Skeletal muscle tissue (tissue), 4 donors: ENCODE results near the gene AUTS2. TPM values are rescaled to one million over a fixed set of nuclear protein-coding genes. Genes with fewer than 3 reads are reported as not detected.

Experiments
- H3K27ac ChIP-seq: one replicate; pipeline ENCODE4 v1.7.0; 2013; ENCODE audit warnings: mild to moderate bottlenecking, low read depth, low read length, inconsistent platforms
- H3K27me3 ChIP-seq, 3 donors: one replicate each; pipeline ENCODE4 v1.7.0; 2013; ENCODE audit warnings: low read length in 3 of 3; ENCODE audit not compliant: control insufficient read depth in 3 of 3, insufficient read depth in 3 of 3
- H3K36me3 ChIP-seq, 3 donors: one replicate each; pipeline ENCODE4 v1.7.0; 2013; ENCODE audit warnings: low read length in 3 of 3; ENCODE audit not compliant: control insufficient read depth in 3 of 3, insufficient read depth in 3 of 3
- H3K4me1 ChIP-seq, 3 donors: one replicate each; pipeline ENCODE4 v1.7.0; 2013; ENCODE audit warnings: low read length in 3 of 3, mild to moderate bottlenecking in 3 of 3; ENCODE audit not compliant: control insufficient read depth in 3 of 3, insufficient read depth in 3 of 3
- H3K4me3 ChIP-seq, 3 donors: one replicate each; pipeline ENCODE4 v1.7.0; 2013; ENCODE audit warnings: low read length in 3 of 3
- H3K9ac ChIP-seq, 3 donors: one replicate each; pipeline ENCODE4 v1.7.0; 2013; ENCODE audit warnings: low read length in 3 of 3, mild to moderate bottlenecking in 3 of 3, moderate library complexity in 2 of 3, low read depth in 1 of 3
- H3K9me3 ChIP-seq, 3 donors: one replicate each; pipeline ENCODE4 v1.7.0; 2013; ENCODE audit warnings: low read length in 3 of 3; ENCODE audit not compliant: control insufficient read depth in 3 of 3
- total RNA-seq: library from RNA; depleted of rRNA; stranded (reverse); fragments of >200 nt; gene quantifications from one replicate; pipeline ENCODE4 v1.2.3, GENCODE V29; 2014
- donor health status: Osteomylitis.

Gene AUTS2
- total RNA-seq, 1 donor from 2014 or later = 43.3 TPM

DNA sequence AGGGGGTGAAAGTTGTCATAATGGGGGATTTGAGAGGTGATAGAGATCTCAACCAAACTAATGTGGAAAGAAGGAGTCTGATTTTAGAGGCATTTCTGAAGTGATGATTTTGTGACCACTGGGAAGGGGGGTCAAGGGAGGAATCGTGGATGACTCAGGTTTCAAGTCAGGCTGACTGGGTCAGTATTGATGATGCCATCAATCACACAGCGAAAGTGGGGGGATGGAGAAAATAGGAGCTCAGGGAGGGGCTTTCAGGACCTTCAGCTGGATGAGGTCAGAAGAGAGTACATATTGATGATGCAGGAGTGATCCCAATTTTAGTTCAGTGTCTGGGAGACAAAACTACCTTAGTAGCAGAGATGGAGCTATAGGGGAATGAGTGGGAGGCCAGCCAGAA is 852.5 kb downstream of the AUTS2 start:
- no peaks in the 10 kb centered on the region for H3K4me1 ChIP-seq
- H3K4me3 ChIP-seq = no peak overlapping the region
- no peak overlapping the region for H3K9ac ChIP-seq
- no peak overlapping the region for H3K27ac ChIP-seq
- no peaks in the 10 kb centered on the region for H3K9me3 ChIP-seq
- no peaks in the 10 kb centered on the region for H3K27me3 ChIP-seq
- H3K36me3 ChIP-seq = no peaks in the 10 kb centered on the region

DNA sequence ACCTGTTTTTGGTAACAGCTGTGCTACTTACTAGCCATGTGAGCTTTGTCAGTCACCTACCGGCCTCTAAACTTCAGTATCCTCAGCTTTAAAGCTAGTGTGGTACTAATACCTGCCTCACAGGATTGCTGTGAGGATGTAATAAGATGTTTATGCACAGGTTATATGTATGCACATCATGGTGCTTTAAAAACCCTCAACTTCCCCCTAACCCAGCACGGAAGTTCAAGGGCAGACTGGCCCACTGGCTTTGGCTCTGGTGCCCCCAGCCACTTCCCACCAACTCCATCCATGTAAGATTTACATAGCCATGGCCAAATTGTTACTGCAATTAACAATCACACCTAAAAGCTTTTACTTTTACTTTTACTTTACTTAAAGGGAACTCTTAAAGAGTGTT is 857.6 kb downstream of the AUTS2 start:
- no peak overlapping the region for H3K27ac ChIP-seq

DNA sequence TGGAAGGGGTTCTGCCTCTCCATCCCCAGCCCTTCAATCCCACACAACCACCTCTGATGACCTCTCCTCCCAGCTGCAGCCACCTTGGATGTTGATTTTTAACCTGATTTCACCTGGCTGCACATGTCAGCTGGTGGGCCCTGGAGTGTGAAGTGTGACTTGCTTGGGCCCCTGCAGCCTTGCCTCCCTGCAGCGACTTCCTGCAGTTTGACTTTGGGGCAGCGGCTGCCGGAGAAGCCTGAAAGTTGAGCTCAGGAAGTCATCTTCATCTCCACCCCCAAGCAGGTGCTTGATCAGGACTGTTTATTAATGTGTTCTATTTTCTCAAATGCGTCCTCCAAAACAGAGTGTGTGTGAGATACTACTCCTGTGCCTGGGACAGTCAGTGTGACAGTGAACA is 858.4 kb downstream of the AUTS2 start:
- Histone ChIP-seq H3K36me3 (no peaks in the 10 kb centered on the region), H3K27ac (no peak overlapping the region), H3K4me1 (peaks cover 0 to 7% (median 0%) of the 10 kb centered on the region in 3 donors), H3K9ac (no peak overlapping the region), H3K4me3 (no peak overlapping the region), H3K27me3 (no peaks in the 10 kb centered on the region), H3K9me3 (no peaks in the 10 kb centered on the region)

More for the DNA sequence above, 857.6 kb downstream of the AUTS2 start:
- H3K36me3 ChIP-seq = no peaks in the 10 kb centered on the region
- H3K9me3 ChIP-seq = no peaks in the 10 kb centered on the region
- peaks cover 0 to 7% (median 0%) of the 10 kb centered on the region in 3 donors for H3K4me1 ChIP-seq
- H3K27me3 ChIP-seq = no peaks in the 10 kb centered on the region
- H3K4me3 ChIP-seq = no peak overlapping the region
- H3K9ac ChIP-seq = no peak overlapping the region

DNA sequence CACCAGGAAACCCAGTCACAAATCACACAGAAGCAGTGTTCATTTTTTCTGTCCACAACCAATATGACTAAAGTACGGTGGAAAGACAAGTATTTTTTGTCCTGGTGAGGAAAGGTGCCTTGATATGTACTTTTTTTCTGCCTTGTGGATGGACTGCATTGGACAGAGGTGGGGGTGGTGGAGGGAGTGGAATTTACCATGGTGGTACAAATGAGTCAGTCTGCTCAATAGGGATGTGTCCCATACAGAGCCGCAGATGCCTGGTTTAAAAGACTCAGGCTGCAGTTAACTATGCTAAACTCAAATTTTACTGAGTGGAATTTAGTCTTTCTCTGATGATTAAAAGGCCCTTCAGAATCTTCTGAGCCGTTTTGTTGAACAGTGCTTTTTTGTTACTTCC is 859.2 kb downstream of the AUTS2 start:
- H3K27me3 ChIP-seq = no peaks in the 10 kb centered on the region

DNA sequence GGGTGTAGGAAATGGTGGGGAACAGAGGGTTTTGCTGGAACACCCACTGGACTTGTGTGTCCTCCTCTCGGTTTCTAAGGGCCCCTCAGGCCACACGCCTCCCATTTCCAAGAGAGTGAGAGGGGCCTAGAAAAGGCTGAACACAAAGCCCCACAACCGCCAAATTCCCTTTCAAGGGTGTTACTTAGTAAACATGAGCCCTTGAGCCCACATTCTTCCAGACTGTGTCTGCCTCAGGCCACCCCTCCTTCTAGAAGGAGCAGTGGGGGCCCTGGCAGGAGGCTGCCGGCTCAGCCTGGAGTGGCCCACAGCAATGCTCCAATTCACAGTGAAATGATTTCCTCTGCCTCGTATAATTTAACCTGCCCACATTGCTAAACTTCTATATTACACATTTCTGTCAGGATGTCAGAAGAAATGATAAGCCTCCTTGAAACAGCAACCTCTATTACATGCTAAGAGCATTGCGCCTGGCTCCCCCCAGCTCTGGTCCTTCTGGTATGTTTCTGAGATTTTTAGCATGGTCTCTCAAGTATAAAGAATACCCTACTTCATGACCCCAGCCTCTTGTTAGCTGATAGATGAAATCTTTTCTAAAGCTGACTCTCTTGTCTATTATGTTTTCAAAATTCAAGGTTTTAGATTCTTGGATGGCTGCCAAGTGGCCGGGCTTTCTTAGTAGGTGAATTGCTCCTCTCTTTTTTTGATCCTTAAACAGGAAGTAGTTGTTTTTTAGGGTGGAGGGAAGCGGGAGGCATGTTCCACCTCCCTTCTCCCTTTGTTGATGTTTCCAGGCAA is 859.8 kb downstream of the AUTS2 start:
- H3K4me3 ChIP-seq = no peak overlapping the region
- peaks cover 0 to 7% (median 0%) of the 10 kb centered on the region in 3 donors for H3K4me1 ChIP-seq
- H3K36me3 ChIP-seq = no peaks in the 10 kb centered on the region
- H3K27me3 ChIP-seq = no peaks in the 10 kb centered on the region
- no peak overlapping the region for H3K9ac ChIP-seq
- H3K9me3 ChIP-seq = no peaks in the 10 kb centered on the region
- H3K27ac ChIP-seq = no peak overlapping the region

More for the DNA sequence above, 859.2 kb downstream of the AUTS2 start:
- Histone ChIP-seq H3K9me3 (no peaks in the 10 kb centered on the region), H3K4me3 (no peak overlapping the region), H3K9ac (no peak overlapping the region), H3K27ac (no peak overlapping the region), H3K36me3 (no peaks in the 10 kb centered on the region), H3K4me1 (peaks cover 0 to 7% (median 0%) of the 10 kb centered on the region in 3 donors)

DNA sequence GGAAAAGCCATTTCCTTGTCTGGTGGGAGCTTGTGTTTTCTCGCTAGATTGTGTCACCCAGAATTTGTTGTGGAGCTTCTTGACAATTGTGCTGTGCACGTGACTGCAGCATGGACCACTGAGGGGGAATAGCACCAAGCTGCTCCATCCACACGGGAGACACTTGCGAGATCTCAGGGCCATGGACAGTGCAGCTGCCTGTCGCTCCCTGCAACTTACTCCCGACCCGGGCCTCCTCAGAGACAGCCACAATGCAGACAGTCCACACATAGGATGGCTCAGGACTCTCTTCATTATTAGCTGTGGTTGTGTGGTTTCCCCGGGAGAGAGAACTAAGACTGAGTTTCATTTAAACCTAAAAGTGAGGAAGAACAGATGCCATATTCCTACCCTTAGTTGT is 860.5 kb downstream of the AUTS2 start:
- Histone ChIP-seq H3K27ac (no peak overlapping the region), H3K4me3 (no peak overlapping the region), H3K9ac (no peak overlapping the region), H3K9me3 (no peaks in the 10 kb centered on the region), H3K4me1 (peaks cover 0 to 7% (median 0%) of the 10 kb centered on the region in 3 donors), H3K36me3 (no peaks in the 10 kb centered on the region), H3K27me3 (no peaks in the 10 kb centered on the region)

DNA sequence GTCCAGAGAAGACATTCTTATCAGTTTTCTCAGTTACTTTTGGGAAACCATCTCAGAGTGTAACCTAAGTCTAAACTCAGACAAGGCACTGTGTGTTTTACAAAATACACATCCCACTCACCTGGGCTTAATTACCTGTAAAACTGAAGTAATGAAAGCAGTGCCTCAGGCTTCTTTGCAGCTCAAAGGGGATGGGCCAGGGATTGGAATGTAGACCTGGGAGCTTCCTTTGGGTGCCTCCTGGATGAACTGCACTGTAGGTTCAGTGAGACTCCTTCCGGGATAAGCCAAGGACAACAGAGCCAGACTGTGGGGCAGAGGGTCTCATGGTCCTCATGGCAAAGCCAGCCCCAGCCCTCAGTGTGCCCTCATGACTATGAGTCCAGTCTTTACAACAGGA is 861.3 kb downstream of the AUTS2 start:
- Histone ChIP-seq H3K27ac (no peak overlapping the region), H3K9me3 (no peaks in the 10 kb centered on the region), H3K4me3 (no peak overlapping the region), H3K4me1 (peaks cover 0 to 7% (median 0%) of the 10 kb centered on the region in 3 donors), H3K36me3 (no peaks in the 10 kb centered on the region), H3K9ac (no peak overlapping the region), H3K27me3 (no peaks in the 10 kb centered on the region)

DNA sequence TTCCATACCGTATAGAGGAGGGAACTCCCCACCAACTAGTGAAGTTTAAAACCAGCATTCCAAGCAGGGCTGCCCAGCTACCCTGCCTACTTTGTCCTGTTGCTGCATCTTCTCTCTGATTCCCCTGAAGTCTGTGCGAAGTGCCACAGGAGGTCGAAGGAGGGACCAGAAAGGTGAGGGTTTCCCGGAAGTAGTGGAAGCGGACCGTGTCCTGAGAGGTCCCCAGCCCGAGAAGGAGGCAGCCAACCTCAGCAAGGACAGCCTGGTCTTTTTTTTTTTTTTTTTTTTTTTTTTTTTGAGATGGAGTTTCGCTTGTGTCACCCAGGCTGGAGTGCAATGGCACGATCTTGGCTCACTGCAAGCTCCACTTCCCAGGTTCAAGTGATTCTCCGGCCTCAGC is 861.8 kb downstream of the AUTS2 start:
- Histone ChIP-seq H3K27me3 (no peaks in the 10 kb centered on the region), H3K4me1 (peaks cover 0 to 7% (median 0%) of the 10 kb centered on the region in 3 donors), H3K9ac (no peak overlapping the region), H3K36me3 (no peaks in the 10 kb centered on the region), H3K4me3 (no peak overlapping the region), H3K9me3 (no peaks in the 10 kb centered on the region), H3K27ac (no peak overlapping the region)

DNA sequence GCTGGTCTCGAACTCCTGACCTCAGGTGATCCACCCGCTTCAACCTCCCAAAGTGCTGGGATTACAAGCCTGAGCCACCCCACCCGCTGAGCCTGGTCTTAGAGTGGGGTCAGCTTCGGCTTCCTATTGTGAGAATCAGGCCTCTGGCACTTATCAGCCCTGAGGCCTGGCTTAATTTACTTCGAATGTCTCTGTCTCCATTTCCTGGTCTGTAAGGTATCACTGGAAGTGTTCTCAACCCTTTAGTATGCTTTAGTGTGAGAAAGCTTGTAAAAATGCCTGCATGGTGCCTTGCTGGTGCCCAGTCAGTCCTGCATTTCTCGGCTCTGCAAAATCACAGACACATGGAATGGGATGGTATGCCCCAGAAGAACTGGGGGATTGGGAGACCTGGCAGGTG is 862.3 kb downstream of the AUTS2 start:
- Histone ChIP-seq H3K27ac (no peak overlapping the region), H3K36me3 (no peaks in the 10 kb centered on the region), H3K9ac (no peak overlapping the region), H3K9me3 (no peaks in the 10 kb centered on the region), H3K27me3 (no peaks in the 10 kb centered on the region), H3K4me3 (no peak overlapping the region), H3K4me1 (peaks cover 0 to 7% (median 0%) of the 10 kb centered on the region in 3 donors)

DNA sequence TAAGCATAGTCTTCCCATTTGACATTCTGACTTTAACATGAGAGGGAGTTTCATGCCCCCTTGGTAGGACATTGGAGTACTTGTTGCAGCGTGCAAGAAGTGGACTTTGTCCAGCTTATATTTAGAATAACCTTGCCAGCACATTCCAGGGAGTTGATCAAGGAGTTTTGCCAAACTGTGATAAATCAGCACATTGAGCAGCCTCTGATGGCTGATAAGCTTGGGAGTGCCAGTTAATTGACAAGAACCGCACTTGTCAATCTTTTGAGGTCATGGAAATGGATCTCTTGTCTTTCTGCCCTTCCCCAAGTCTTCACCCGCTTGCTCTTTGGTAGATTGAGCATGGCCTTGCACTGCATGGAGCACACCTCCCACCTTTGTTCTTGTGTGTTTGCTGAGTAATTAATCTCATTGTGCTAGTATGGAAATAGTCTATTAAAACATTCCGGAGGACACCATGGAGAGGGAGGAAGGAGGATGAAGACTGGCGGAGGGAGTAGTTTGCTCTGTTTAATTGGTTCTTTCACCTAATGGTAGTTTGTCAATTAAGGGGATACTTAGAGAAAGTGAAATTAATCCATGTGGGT is 865.2 kb downstream of the AUTS2 start:
- Histone ChIP-seq H3K4me1 (peaks cover 0 to 1% (median 0%) of the 10 kb centered on the region in 3 donors), H3K4me3 (no peak overlapping the region), H3K9ac (no peak overlapping the region), H3K9me3 (no peaks in the 10 kb centered on the region), H3K27ac (no peak overlapping the region), H3K27me3 (no peaks in the 10 kb centered on the region), H3K36me3 (no peaks in the 10 kb centered on the region)
